ACHN (cell line): Measurements from ENCODE around the gene CDCP1.

Source experiments
- DNase-seq: peaks from one replicate; pipeline ENCODE4 v3.0.0-alpha.2; 2015
- in situ Hi-C: cut with HindIII; loops from 2 replicates; pipeline ENCODE4 v1.10.0; 2017; ENCODE audit warnings: low sequenced_read_pairs, low pct_ligation_motif_present, low pct_unique_long_range_greater_than_20kb

Gene CDCP1, protein sequence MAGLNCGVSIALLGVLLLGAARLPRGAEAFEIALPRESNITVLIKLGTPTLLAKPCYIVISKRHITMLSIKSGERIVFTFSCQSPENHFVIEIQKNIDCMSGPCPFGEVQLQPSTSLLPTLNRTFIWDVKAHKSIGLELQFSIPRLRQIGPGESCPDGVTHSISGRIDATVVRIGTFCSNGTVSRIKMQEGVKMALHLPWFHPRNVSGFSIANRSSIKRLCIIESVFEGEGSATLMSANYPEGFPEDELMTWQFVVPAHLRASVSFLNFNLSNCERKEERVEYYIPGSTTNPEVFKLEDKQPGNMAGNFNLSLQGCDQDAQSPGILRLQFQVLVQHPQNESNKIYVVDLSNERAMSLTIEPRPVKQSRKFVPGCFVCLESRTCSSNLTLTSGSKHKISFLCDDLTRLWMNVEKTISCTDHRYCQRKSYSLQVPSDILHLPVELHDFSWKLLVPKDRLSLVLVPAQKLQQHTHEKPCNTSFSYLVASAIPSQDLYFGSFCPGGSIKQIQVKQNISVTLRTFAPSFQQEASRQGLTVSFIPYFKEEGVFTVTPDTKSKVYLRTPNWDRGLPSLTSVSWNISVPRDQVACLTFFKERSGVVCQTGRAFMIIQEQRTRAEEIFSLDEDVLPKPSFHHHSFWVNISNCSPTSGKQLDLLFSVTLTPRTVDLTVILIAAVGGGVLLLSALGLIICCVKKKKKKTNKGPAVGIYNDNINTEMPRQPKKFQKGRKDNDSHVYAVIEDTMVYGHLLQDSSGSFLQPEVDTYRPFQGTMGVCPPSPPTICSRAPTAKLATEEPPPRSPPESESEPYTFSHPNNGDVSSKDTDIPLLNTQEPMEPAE

DNA sequence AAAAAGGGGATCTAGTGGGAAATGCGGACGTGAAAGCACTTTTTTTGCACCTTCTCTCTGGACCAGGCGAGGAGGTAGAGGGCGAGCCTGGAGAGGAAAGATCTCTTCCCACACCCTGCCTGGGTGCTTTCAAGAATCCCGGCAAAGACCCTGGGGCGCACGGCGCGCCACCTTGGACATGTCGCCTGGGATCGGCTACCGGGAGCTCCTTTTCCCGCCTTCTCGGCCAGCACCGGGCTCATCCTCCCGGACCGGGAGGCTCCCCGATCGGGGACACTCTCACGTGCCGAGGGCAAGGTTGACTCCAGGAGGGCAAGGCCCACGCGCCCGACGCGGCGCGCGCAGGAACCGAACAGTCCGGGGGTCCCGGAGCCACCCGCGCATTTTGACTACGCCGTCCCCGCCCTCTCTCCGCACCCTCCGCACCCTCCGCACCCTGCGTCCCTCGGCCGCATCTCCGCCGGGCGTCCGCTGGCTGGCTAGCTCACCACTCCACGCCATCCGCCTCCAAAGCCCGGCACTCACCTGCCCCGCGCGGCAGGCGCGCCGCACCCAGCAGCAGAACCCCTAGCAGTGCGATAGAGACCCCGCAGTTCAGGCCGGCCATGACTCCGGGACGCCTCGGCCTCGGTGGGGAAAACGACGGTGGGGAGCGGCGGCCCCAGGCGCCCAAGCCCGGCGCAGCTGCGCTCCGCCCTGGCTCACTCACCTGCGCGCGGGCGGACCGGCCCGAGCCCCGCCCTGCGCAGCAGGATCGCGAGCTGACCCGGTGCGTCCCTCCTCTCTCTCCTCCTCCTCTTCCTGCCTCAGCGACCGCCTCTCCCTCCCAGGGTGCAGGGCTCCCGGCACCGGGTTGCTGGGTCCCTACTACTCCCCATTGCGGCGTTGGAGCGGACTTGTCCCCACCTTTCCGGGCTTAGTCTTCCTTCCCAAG is at the start of gene CDCP1:
TSS of gene CDCP1 (minus strand) at position 698 of the 934 bp plus-strand sequence. CDS start at position 607, 91 bp downstream.
- in situ Hi-C loops, result no loop called here
- peak; percentile 51 for DNase-seq

DNA sequence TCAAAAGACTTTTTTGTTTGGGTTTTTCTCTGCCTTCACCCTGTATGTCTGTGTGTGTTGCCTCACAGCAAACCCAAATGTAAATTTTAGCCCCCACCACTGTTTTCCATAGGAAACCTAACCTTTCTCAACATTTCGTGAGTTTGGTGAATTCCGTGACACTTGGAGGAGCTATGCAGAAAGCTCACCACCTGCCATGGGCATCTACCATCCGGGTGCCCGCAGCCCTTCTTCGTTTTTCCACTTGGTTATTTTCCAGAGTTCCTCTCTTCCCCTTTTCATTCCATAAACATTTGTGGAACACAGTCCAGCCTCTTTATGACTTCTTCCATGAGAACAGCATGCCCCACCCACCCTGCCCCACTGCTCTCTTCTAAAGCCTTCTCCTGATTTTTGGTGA is 48.6 kb upstream of the CDCP1 start:
- in situ Hi-C loops, result no loop called here
- no peak for DNase-seq

DNA sequence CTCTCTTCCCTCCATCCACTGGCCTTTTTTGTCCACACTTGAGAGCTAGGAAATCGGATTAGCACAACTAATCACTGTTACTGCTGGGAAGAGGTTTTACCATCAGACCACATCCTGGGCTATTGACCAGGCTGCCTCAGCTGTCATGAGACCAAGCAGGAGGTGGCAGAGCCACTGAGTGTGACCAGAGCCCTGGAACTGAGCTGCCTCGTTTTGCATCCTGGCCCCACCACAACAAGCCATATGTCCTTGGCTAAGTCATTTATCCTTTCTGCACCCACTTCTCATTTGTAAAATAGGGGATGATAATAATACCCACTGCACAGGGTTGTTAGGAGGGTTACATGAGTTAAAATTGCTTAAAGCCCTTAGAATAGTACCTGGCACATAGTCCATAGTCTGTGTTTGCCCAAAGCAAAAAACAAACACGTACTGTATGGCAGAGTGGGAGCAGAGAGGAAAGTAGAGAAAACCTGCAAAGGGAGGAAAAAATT is 45.8 kb upstream of the CDCP1 start:
- no peak for DNase-seq
- in situ Hi-C loops, result no loop called here

DNA sequence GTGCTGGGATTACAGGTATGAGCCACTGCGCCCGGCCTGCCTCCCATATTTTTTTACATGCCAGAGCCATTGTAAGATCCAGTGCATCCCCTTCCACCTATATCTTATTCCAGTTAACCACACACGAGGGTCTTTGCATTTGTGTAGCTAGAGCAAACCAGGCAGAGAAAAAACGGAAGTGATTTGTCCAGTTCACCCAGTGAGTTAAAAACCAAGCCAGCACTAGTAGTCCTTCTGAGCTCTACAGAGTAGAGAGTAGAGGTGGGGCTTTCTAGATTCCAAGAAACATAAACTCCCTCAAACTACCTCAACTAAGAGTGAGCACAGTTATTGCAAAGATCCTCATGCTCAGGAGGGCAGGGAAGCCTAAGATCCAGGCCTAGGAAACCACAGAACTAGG is 45.2 kb upstream of the CDCP1 start:
- no peak for DNase-seq
- in situ Hi-C loops, result no loop called here

DNA sequence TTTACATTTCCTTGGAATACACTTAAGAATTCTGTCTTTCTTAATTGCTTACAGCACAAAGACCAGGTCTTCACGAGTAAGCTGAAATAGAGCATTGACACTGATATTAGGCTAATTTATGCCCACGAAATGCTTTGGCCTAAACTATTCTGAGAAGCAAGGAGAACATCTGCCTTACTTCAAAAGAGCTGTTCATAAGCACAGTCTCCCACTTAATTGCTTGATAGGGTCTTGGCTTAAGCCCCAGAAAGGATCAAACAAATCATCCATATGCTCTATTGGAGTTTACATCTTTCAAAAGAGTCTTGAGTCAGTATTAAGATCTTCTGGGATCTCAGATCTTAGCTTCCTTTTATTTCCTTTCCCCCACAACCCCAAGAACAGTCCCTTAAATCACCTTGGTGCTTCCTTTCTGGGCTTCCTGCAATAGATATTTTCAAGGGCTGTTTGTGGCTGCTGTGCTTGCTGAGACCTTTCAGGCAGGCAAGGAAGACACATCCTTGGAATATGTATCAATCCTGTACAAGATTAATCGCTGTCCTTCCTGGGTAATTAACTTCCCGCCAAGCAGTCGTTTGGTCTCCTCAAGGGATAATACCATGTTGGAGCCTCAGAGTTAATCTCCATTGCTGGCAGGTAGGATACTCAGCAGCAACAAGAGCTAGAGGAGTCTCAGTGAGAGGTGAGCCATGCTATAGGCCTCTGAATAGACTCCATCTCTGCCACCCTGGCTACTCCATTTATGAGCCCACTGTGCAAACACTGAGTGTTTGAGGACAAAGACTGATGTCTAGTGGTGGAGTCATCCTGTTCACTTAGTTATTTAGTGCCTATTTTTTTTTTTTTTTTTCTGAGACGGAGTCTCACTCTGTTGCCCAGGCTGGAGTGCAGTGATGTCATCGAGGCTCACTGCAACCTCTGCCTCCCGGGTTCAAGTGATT is 42.8 kb upstream of the CDCP1 start:
- in situ Hi-C loops, result no loop called here
- DNase-seq, result no peak

DNA sequence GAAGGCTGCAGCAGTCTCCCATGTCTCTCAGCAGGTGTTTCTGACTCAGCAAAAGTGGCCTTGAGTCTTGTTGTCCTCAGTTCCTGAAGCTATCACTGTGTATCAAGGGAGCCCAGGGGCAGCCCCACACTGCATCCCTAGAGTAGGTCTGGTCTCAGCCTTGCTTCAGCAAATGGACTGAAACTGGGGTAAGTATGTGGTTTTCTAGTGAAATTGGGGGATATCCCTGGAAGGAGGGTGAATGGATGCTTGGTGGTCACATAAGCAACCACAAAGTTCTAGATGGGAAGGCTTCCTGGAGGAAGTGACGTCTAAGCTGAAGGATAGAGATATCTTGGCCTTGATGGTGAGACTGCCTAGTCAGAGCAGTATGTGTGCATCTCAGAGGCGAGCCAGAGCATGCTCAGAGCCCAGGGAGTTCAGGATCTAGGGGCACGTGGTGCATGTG is 41.5 kb upstream of the CDCP1 start:
- in situ Hi-C loops, result no loop called here
- no peak for DNase-seq

DNA sequence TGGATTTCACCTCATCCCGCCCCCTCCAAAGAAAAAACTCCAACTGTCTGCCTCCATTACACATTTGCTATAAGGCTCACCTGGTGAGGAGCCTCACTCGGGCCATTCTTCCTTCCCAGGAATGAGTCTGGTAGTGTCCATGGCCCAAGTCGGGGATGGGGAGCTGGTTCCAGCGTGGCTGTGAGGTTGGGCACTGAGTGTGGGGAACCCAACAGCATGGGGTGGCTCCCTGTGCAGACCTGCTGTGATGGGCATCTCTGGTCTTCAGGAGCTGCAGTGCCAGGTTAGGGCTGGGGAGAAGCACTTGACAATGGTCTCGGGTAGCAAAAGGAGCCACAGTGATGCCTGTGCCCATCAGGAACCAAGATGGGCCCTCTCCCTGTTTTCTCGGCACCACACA is 40.7 kb upstream of the CDCP1 start:
- no peak for DNase-seq
- in situ Hi-C loops, result no loop called here

DNA sequence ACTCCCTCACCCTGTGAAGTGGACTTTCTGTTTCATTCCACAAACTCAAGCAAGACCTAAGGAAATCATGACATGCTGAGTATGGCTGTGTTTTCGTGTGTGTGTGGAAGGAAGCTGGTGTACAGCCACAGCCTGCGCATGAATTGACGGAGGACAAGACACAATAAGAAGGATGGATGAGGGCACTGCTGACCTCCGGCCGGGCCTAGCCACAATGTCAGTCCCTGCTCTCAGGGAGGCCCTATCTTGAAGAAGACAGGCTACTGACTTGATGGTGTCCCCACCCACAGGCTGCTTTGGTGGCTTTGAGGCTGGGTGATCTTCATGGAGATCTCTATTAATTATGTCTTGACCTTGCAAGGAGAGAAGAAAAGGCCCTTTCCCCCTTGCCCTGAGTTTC is 39.3 kb upstream of the CDCP1 start:
- in situ Hi-C loops, result no loop called here
- no peak for DNase-seq

DNA sequence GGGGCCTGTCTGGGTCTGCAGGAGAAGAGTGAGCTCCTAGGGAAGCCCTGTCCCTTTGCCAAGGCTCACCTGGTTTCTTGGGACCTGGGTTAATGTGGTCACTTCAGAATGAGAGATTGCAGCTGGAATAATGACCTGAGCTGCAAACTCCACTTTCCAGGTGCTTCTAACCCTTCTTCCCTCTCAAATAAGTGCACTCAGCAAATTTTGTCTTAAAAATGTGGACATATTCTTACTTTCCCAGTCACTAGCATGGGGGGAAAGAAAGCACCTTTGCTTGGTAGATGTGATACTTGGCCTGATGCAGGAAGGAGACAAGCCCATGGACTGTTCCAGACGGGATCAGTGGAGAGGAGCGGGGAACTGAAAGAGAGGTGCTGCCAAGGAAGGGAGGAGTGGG is 38.9 kb upstream of the CDCP1 start:
- in situ Hi-C loops, result no loop called here

DNA sequence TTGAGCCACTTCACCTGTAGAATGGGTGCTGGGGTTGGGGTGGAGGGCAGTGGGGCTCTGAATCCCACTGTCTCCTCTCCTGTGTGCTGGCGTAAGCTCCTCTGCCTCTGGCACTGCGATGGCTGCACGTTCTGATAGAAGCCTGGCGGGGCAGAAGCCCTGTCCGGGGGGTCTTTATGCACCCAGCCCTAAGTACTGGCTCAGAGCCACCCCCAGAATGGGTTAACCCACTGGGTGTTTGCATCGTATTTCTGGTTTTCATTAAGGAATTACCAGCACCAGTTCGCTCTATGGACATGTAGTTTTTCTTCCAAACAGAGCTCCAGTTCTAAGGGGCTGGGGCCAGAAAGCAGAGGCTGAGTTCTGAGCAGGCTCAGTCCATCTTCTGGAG is 37.7 kb upstream of the CDCP1 start:
- in situ Hi-C loops, result no loop called here
- DNase-seq, result no peak

More for the DNA sequence above, 38.9 kb upstream of the CDCP1 start:
- no peak for DNase-seq

DNA sequence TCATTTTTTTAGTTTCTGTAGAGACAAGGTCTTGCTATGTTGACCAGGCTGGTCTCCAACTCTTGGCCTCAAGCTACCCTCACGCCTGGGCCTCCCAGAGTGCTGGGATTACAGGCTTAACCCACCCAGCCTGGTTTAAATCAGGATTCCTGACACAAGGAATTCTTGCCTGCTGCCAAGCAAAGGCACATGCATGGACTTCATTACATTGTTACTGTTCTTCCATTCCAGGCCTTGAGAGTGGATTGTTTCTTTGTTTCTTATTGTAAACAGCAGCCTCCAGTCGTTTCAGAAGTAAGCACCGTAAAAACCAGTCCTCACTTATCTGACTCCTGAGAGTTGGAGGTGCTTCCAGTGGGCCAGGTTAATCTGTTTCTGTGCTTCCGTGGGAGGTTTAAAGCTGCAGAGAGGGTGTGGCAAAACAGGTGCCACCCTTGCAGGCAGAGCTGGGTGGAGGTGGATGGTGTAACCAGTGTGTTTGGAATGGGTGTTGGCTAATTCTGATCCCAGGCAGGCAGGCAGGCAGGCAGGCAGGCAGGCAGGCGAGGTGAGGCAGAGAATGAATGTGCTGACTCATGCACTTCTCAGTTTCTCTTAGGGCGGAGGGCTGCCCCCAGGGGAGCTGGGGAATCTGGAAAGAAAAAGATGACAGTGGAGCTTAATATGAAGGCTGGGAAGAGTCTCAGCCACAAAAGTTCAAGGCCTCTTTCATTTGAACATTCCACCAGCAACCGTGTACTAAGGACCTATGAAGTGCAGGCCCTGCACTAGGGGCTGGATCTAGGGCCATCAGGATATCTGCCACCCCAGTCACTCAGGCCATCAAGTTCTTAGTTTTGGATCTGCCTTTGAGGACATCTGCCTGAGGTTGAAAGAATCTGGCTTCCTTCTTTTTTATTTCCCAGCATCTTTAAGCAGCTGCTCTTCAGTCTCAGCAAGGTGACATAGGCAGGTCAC is 37.0 kb upstream of the CDCP1 start:
- peak; percentile 34 for DNase-seq
- in situ Hi-C loops, result no loop called here

DNA sequence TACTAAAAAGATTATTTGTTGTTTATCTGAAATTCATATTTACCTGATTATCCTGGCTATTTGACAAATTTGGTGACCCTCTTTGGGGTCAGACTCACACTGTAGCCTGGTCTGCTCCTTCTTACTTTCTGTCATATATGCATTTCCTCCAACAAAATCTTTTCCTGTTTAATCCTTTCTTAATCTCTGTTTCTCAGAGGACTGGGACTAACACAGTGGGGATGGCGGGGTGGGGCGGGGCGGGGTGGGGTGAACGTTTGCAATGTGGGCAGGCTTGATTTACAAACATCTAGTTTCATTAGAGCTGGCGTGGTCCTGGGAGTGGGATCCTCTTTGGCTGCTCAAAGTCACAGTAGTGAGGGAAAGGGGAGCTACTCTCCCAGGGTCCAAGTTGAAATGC is 35.3 kb upstream of the CDCP1 start:
- no peak for DNase-seq
- in situ Hi-C loops, result no loop called here

DNA sequence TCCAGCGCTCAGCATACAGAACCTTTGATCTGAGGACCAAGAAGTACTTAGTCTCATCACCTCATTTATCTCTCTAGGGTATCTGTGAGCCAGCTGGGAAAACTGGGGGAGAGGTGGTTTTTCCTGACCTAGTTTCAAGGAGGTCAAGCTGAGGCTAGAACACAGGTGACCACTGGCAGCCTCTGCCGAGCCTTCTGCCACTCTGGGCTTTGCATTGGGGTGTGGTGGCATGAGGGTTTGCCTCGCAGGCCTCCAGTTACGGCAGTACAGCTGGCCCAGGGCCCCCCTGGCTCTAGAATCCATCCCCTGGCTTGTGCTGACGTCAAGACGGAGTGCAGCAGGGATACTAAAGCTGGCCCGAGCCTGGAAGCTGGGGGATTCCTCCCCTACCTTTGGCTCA is 34.7 kb upstream of the CDCP1 start:
- in situ Hi-C loops, result no loop called here
- no peak for DNase-seq

DNA sequence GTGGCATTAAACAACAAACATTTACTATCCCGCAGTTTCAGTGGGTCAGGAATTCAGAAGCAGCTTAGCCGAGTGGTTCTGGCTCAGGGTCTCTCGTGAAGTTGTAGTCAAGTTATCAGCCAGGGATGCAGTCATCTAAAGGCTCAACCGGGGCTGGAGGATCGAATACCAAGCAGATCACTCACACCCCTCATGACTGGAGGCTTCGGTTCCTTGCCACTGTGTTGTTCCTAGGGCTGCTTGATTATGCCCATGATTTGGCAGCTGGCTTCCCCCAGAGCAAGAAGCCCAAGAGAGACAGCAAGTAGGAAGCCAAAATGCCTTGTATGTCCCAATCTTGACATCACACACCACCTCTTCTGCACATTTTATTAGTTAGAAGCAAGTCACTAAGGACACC is 33.9 kb upstream of the CDCP1 start:
- in situ Hi-C loops, result no loop called here
- peak; percentile 75 for DNase-seq

DNA sequence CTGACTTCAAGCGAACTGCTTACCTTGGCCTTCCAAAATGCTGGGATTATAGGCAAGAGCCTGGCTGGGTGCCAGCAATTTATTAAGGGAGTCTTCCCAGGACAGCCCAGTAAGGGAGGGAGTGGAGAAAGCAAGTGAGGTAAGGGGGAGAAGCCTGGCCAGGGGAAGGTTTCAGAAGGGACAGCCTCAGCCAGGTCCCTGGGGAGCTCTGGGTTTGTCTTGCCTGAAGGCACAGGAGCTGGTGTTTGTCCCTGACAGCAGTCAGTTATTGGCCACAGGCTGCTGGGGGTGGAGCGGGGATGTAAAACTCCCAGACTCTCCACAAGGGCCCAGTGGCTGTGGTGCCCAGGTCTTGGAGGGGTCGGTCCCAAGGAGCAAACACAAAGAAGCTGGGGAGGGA is 33.0 kb upstream of the CDCP1 start:
- in situ Hi-C loops, result no loop called here
- no peak for DNase-seq

DNA sequence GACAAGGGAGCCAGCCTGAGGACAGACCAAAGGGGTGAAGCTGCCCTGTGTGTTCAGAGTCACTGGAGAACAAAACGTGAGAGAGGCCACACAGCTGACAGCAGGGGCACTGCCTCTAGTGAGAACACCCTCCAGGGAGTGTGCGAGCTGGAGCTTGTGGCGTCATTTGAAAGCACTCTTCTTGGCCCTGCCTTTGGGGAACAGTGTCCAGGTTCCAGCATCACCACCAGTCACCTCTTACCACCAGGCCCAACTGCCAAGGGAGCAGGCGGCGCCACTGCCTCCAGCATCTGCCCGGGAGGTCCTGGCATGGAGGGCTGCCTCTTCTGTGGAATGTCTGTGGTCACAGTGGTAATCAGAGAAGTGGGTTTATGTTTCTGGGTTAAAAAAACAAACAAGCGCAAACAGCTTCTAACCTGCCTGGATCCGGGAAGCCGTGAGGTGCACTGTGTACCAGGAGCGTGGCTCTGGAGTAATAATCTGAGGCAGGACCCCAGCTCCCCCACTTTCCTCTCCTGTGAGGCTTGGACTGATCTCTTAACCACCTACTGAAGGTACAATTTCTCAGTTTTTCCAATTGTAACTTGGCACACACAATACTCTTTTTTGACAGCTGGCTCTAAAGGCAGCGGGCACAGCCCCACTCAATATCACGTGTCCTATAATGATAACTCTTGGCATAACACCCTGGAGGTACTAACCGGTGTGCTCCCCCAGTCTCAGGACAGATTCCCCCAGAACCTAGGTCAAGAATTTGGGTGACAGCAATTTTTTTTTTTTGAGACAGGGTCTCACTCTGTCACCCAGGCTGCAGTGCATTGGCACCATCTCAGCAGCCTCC is 32.2 kb upstream of the CDCP1 start:
- DNase-seq, result peak; percentile 52
- in situ Hi-C loops, result no loop called here
